ENCODE measurements around the gene NKX2-3. TPM values are rescaled to one million over a fixed set of nuclear protein-coding genes. Genes with fewer than 3 reads are reported as not detected.

Gene NKX2-3
- total RNA-seq, 1 experiment from 2014 or later = 0.15 TPM

DNA sequence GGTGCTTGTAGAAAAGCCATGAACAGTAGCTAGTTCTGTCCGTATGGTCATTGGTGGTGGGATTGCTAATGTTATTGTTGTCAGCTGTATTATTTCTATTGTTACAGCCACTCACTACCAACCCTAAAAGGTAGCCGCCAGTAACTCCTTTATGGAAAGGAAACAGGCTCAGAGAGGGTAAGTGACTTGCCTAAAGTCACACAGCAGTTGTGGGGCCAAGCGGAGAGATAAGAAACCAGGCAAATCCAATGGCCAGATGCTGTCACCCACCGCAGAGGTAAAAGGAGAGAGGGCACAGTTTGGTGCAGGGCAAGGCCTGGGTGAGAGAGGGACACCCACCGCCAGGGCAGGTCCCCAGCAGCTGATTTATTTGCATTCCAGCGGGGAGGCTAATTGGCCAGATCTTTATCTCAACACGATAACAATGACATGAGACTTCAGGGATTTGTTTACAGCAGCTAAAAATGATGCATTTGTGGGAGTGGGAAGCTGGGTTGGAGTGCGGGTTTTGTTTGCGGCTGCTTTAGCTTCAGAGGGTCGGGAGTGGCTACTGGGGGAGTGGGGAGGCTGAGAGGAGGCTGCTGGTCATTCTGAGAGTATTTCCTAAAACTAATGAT lies 8.6 kb upstream of the NKX2-3 start:
- CTCF ChIA-PET = no interaction called here
- in situ Hi-C loops (cut with HindIII; ENCODE audit: low pct_unique_long_range_greater_than_20kb, low sequenced_read_pairs) = no loop called here
- no peak for TF ChIP-seq TCF7L2 (IDR thresholded peaks at IDR 0.05; ENCODE audit: low read depth, low read length)
- TF ChIP-seq SIN3A (IDR thresholded peaks at IDR 0.05; ENCODE audit: borderline replicate concordance, insufficient read depth, low read depth, low read length) = no peak
- TF ChIP-seq, protein P1, sequence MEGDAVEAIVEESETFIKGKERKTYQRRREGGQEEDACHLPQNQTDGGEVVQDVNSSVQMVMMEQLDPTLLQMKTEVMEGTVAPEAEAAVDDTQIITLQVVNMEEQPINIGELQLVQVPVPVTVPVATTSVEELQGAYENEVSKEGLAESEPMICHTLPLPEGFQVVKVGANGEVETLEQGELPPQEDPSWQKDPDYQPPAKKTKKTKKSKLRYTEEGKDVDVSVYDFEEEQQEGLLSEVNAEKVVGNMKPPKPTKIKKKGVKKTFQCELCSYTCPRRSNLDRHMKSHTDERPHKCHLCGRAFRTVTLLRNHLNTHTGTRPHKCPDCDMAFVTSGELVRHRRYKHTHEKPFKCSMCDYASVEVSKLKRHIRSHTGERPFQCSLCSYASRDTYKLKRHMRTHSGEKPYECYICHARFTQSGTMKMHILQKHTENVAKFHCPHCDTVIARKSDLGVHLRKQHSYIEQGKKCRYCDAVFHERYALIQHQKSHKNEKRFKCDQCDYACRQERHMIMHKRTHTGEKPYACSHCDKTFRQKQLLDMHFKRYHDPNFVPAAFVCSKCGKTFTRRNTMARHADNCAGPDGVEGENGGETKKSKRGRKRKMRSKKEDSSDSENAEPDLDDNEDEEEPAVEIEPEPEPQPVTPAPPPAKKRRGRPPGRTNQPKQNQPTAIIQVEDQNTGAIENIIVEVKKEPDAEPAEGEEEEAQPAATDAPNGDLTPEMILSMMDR (IDR thresholded peaks at IDR 0.05) = no peak
- TF ChIP-seq POLR2AphosphoS5 (IDR thresholded peaks at IDR 0.05; ENCODE audit: low read depth, low read length) = no peak
- TF ChIP-seq, protein P2, sequence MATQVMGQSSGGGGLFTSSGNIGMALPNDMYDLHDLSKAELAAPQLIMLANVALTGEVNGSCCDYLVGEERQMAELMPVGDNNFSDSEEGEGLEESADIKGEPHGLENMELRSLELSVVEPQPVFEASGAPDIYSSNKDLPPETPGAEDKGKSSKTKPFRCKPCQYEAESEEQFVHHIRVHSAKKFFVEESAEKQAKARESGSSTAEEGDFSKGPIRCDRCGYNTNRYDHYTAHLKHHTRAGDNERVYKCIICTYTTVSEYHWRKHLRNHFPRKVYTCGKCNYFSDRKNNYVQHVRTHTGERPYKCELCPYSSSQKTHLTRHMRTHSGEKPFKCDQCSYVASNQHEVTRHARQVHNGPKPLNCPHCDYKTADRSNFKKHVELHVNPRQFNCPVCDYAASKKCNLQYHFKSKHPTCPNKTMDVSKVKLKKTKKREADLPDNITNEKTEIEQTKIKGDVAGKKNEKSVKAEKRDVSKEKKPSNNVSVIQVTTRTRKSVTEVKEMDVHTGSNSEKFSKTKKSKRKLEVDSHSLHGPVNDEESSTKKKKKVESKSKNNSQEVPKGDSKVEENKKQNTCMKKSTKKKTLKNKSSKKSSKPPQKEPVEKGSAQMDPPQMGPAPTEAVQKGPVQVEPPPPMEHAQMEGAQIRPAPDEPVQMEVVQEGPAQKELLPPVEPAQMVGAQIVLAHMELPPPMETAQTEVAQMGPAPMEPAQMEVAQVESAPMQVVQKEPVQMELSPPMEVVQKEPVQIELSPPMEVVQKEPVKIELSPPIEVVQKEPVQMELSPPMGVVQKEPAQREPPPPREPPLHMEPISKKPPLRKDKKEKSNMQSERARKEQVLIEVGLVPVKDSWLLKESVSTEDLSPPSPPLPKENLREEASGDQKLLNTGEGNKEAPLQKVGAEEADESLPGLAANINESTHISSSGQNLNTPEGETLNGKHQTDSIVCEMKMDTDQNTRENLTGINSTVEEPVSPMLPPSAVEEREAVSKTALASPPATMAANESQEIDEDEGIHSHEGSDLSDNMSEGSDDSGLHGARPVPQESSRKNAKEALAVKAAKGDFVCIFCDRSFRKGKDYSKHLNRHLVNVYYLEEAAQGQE (IDR thresholded peaks at IDR 0.05; ENCODE audit: insufficient read depth in 1 of 2, low read depth in 2 of 2, low read length in 1 of 2) = no peak
- Histone ChIP-seq H3K27ac (ENCODE audit: low read length) (no peak overlapping the region), H3K36me3 (ENCODE audit: control insufficient read depth, insufficient read depth, low read length) (no peaks in the 10 kb centered on the region), H3K9me3 (ENCODE audit: control insufficient read depth, insufficient read depth, low read depth, low read length) (no peaks in the 10 kb centered on the region), H3K27me3 (ENCODE audit: control insufficient read depth, insufficient read depth, low read length) (peaks cover 3% of the 10 kb centered on the region; the same call in 1 of the 2 replicates), H3K4me1 (ENCODE audit: control insufficient read depth, insufficient read depth, low read length) (peaks cover 5% of the 10 kb centered on the region; the same call in 1 of the 2 replicates), H3K4me3 (ENCODE audit: low read depth in 2 of 2, low read length in 2 of 2) (no peak overlapping the region)
- intact Hi-C loops (cut with micrococcal nuclease; ENCODE audit: unreplicated experiment) = no loop called here
- DNase-seq (ENCODE audit: low read depth, low spot score) = no peak
- POLR2A ChIA-PET = no interaction called here
- no TSS peak for BruUV-seq (replicated peaks)
- ATAC-seq = no peak

DNA sequence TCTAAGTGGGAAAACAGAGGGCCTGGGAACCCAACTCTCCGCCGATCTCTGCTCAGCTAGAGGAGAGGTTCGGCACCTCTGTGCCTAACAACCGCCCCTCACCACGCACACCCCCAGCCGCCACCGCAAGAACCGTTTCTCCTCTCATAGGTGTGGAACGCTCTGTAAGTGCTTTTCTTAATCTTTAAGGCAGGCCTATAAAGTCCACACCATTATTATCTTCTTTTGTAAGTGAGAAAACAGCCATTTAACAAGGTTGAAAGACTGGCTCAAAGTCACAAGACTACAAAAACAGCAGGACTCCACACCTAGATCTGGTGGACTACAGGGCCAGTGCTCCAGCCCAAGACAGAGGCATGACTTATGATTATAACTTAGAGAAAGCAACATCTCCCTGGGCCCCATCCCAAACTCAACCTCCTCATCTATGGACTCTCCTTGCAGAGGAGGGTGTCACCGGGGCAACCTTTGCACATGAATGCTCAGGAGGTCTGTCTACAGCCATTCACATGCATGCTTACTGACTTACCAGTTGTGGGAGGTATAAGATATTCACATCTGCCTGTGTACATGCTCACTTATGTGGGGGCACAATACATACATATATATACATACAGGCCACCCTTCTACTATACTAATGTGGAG lies 7.9 kb upstream of the NKX2-3 start:
- intact Hi-C loops (cut with micrococcal nuclease; ENCODE audit: unreplicated experiment) (no loop called here), in situ Hi-C loops (cut with HindIII; ENCODE audit: low pct_unique_long_range_greater_than_20kb, low sequenced_read_pairs) (no loop called here)
- no TSS peak for BruUV-seq (replicated peaks)
- Histone ChIP-seq H3K36me3 (ENCODE audit: control insufficient read depth, insufficient read depth, low read length) (no peaks in the 10 kb centered on the region), H3K27ac (ENCODE audit: low read length) (no peak overlapping the region), H3K27me3 (ENCODE audit: control insufficient read depth, insufficient read depth, low read length) (peaks cover 3% of the 10 kb centered on the region; the same call in 1 of the 2 replicates), H3K4me1 (ENCODE audit: control insufficient read depth, insufficient read depth, low read length) (peaks cover 1% of the 10 kb centered on the region; the same call in 1 of the 2 replicates), H3K9me3 (ENCODE audit: control insufficient read depth, insufficient read depth, low read depth, low read length) (no peaks in the 10 kb centered on the region), H3K4me3 (ENCODE audit: low read depth in 2 of 2, low read length in 2 of 2) (no peak overlapping the region)
- TF ChIP-seq POLR2AphosphoS5 (IDR thresholded peaks at IDR 0.05; ENCODE audit: low read depth, low read length) (no peak), SIN3A (IDR thresholded peaks at IDR 0.05; ENCODE audit: borderline replicate concordance, insufficient read depth, low read depth, low read length) (no peak), TCF7L2 (IDR thresholded peaks at IDR 0.05; ENCODE audit: low read depth, low read length) (no peak)
- TF ChIP-seq, protein P1 (IDR thresholded peaks at IDR 0.05) = no peak
- TF ChIP-seq, protein P2 (IDR thresholded peaks at IDR 0.05; ENCODE audit: insufficient read depth in 1 of 2, low read depth in 2 of 2, low read length in 1 of 2) = no peak
- CTCF ChIA-PET = no interaction called here
- DNase-seq (ENCODE audit: low read depth, low spot score) = no peak
- ATAC-seq = no peak
- POLR2A ChIA-PET = no interaction called here

Data from Panc1 (cell line).